Fibroblast of pulmonary artery (primary cell): Measurements from ENCODE around the gene NEU1.
A peak's percentile ranks its signal among the peaks of the same experiment; 100 is the strongest.

Experiments
- DNase-seq: peaks from one replicate; pipeline ENCODE4 v3.0.0-alpha.2; 2010; ENCODE audit warnings: low read depth
- H3K4me3 ChIP-seq: replicated peaks from 2 replicates; pipeline ENCODE4 v1.5.1; 2011; ENCODE audit warnings: low read depth, mild to moderate bottlenecking, control low read depth, low read length, moderate library complexity
- CTCF ChIP-seq: IDR thresholded peaks from 2 replicates; pipeline ENCODE4 v1.5.1; 2011; ENCODE audit warnings: mild to moderate bottlenecking, control low read depth, low read length, inconsistent platforms; ENCODE audit errors: missing control alignments

Gene NEU1

GRCh38 chr6:31889331-31889972 is 26.8 kb upstream of the NEU1 start:
- no peak for DNase-seq

GRCh38 chr6:31888276-31889258 is 25.9 kb upstream of the NEU1 start:
- TF ChIP-seq CTCF, result peak; percentile 70
- H3K4me3 ChIP-seq, result no peak overlapping the region
- peak; percentile 14 for DNase-seq

More at GRCh38 chr6:31889331-31889972, 26.8 kb upstream of the NEU1 start:
- no peak overlapping the region for H3K4me3 ChIP-seq
- no peak for TF ChIP-seq CTCF

GRCh38 chr6:31887173-31888007 is 24.8 kb upstream of the NEU1 start:
- no peak overlapping the region for H3K4me3 ChIP-seq
- DNase-seq, result no peak
- no peak for TF ChIP-seq CTCF

- TF ChIP-seq CTCF, result no peak
- no peak for DNase-seq
- no peak overlapping the region for H3K4me3 ChIP-seq
Measured at GRCh38 chr6:31886541-31886991, 23.9 kb upstream of the NEU1 start.

GRCh38 chr6:31884528-31885035 is 22.0 kb upstream of the NEU1 start:
- no peak overlapping the region for H3K4me3 ChIP-seq
- TF ChIP-seq CTCF, result no peak
- no peak for DNase-seq

GRCh38 chr6:31883676-31884075 is 21.1 kb upstream of the NEU1 start:
- no peak overlapping the region for H3K4me3 ChIP-seq
- no peak for TF ChIP-seq CTCF
- DNase-seq, result no peak
